HTERT RPE-1 (cell line): ENCODE results near the gene MTMR2.
"Not testable (repeated sequence)": the region's sequence is repeated elsewhere in the genome, so short reads cannot be mapped to it uniquely, and the experiment has no call there.

Source experiments
- in situ Hi-C: fragments of 300-500 bp; cut with MboI; formaldehyde crosslinking; loops from 4 replicates; pipeline ENCODE4 v1.14.3; 2020; ENCODE audit warnings: low sequenced_read_pairs

The MTMR2 gene

DNA sequence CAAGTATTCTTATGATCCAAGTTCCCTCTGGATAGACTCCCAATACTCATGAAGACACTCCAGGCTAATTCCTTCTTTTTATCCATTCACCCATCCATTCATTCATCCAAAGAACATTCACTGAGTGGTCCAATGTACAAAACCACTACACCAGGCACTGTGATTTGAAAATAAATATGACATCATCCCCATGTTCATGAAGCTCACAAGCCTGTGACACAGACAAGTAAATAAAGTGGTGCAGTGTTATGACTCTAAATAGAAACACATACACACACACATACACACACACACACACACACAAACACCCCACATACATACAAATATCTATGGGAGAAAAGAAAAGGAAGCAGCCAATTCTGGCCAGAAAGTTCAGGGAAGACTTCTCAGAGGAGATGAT, 35.5 kb downstream of the MTMR2 start:
- in situ Hi-C loops: no loop called here

- in situ Hi-C loops: no loop called here
Observed at GRCh38 chr11:95886462-95886861, 37.4 kb downstream of the MTMR2 start.

DNA sequence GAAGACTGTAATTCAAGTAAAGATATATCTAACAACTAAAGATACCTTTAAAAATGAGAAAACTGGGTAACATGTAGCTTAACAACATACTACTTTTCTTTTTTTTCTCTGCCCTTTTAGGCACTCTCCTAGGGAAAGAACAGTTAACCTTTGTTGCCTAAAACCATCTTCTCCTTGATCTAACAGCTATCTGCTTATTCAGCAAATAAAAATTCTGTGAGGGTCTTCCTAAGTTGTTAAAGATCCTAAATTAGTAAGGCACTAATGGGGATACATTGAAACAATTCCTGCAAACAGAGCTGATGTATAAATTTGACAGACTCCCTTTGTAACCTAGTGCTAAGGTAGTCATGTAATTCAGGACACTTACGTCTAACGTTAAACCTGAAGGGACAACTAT, 39.1 kb downstream of the MTMR2 start:
- in situ Hi-C loops: no loop called here

GRCh38 chr11:95884376-95884775, 39.5 kb downstream of the MTMR2 start:
- in situ Hi-C loops: no loop called here

DNA sequence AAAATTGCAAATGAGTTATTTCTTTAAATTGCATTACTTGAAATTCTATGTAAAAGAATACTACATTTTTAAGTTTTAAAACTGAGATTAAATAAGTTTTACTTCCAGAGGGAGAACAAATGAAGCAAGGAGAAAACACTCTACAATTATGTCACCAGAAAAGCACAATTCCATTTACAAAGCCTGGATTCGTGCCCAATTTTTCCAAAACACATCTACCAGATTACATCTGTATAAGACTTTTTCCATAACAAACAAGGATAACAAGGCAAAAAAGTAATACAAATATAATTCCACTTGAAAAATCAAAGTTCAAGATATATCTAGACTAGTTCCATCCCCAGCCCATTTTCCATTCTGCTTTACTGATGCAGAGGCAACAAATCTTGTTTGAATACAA, 40.5 kb downstream of the MTMR2 start:
- in situ Hi-C loops: no loop called here

DNA sequence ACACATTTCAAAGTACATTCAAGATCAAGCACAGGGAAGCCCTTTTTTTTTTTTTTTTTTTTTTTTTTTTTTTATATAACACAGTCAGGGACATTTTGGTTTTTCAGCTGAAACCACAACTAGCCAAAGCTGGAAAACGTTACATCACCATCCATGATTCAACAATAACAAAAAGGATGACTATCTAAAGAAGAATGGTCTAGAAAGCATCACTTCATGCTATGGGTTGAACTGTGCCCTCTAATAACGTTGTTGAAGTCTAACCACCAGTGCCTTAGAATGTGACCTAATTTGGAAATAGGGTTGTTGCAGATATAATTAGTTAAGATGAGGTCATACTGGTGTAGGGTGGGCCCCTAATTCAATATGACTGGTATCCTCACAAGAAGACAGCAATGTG, 46.6 kb downstream of the MTMR2 start:
- in situ Hi-C loops: no loop called here

DNA sequence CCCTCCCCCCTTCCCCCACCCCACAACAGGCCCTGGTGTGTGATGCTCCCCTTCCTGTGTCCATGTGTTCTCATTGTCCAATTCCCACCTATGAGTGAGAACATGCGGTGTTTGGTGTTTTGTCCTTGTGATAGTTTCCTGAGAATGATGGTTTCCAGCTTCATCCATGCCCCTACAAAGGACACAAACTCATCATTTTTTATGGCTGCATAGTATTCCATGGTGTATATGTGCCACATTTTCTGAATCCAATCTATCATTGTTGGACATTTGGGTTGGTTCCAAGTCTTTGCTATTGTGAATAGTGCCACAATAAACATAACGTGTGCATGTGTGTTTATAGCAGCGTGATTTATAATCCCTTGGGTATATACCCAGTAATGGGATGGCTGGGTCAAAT, 53.0 kb downstream of the MTMR2 start:
- in situ Hi-C loops: not testable (repeated sequence)

DNA sequence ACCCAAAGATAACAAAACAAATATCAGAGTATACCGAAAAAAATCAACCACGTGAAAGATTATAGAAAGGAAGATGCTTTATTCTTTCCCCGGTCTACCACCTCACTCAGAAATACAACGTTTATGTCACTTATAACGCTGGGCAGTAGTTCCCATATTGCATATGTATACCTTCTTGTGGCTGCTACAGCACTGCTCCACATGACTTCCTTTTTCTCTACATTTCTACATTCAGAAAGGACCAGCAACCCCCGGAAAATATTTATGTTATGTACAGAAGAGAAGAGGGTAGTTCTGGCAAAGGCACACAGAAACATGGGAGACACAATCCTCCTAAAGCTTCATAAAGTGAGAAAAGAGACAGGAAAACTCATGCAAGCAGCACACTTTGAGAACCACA, 56.8 kb downstream of the MTMR2 start:
- in situ Hi-C loops: no loop called here

GRCh38 chr11:95863486-95864140, 60.3 kb downstream of the MTMR2 start:
- in situ Hi-C loops: no loop called here

GRCh38 chr11:95860024-95860423, 63.9 kb downstream of the MTMR2 start:
- in situ Hi-C loops: not testable (repeated sequence)

GRCh38 chr11:95854362-95854761, 69.5 kb downstream of the MTMR2 start:
- in situ Hi-C loops: not testable (repeated sequence)

- in situ Hi-C loops: no loop called here
Observed at GRCh38 chr11:95853862-95854261, 70.0 kb downstream of the MTMR2 start.

GRCh38 chr11:95853138-95853537, 70.8 kb downstream of the MTMR2 start:
- in situ Hi-C loops: no loop called here

DNA sequence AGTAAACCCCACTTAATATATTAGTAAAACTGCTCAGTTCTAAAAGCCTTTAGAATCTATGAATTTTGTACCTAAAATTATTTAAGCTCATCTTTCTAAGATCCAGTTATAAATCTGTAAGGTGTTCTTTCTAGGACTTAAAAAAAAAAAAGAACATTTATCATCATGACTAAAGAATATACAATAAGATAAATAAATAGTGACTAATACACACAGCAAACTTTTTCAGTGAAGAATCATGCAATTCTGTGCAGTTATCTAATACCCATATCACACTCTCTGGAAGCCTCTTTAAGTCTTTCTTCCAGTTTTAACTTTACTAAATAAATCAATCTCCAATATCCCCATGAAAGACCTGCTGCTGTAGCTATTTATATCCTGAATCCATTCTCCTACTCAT, 73.8 kb downstream of the MTMR2 start:
- in situ Hi-C loops: no loop called here

- in situ Hi-C loops: no loop called here
Observed at GRCh38 chr11:95849087-95849825, 74.7 kb downstream of the MTMR2 start.

GRCh38 chr11:95845167-95845566, 78.7 kb downstream of the MTMR2 start:
- in situ Hi-C loops: no loop called here

DNA sequence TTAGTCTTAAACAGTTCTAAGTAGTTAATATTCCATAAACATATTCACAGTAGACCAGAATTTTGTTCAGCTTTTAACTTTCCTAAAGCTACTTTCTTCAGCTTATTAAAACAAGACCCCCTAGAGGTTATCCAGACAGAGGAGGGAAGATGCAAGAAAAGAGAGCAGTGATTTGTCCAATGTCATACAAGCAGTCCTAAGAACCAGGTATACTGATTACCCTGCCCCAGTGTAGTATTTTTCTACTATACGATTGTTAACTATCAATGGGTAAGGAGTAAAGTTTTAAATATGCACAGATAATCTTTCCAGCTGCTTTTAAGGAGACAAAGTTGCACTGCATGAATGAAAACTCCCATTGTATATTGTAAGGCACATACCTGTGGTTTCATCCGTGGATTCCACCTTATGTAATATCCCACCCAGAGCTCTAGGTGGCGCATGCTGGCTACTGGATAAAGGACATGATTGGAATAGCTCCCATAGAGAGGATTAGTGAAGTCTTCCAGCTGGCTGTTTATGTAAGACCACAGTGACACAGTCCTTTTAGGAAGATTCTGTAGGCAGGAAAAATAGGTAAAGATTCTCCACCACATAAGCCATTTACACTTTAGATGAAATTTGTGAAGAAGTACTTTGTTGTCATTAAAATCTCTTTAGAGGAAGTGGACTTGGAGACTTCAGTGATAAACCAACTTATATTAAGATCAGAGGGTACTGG, 88.0 kb downstream of the MTMR2 start:
- in situ Hi-C loops: no loop called here

- in situ Hi-C loops: no loop called here
Observed at GRCh38 chr11:95835351-95835750, 88.6 kb downstream of the MTMR2 start.

- in situ Hi-C loops: no loop called here
Observed at GRCh38 chr11:95833378-95833777, 90.5 kb downstream of the MTMR2 start.

DNA sequence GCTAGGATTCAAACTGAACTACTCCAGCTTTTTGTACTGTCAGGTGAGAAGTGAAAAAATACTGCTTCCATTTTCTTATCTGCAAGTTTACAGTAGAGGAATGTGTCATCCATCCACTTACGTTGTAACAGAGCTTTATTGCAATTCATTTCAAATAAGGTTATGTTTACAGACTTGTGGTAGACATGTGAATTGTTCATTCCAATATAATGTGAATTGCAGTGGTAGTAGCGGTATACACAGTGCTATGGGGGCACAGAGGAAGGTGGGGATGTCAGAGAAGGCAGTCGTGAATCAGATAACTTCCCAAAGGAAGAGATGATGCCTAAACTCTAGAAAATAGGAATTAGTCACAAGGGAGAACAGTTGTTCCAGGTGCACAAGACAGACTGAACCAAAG, 91.1 kb downstream of the MTMR2 start:
- in situ Hi-C loops: no loop called here

- in situ Hi-C loops: no loop called here
Observed at GRCh38 chr11:95831198-95831883, 92.6 kb downstream of the MTMR2 start.
